Measurements from ENCODE around the gene GNAI2. TPM values are rescaled to one million over a fixed set of nuclear protein-coding genes. Genes with fewer than 3 reads are reported as not detected.

The GNAI2 gene
- polyA plus RNA-seq, 1 of the 3 experiments (the other 2 are of a cell fraction) = 649 TPM

GRCh38 chr3:50219285-50219684 lies 16.7 kb upstream of the GNAI2 start:
- Histone ChIP-seq H3K4me2 (no peak overlapping the region), H3K27me3 (ENCODE audit: insufficient read depth) (peaks cover 6% of the 10 kb centered on the region; the same call in 1 of the 2 replicates), H4K20me1 (ENCODE audit: insufficient read depth) (no peaks in the 10 kb centered on the region), H3K9ac (no peak overlapping the region), H3F3A (replicated peaks; ENCODE audit: insufficient read depth) (no peaks in the 10 kb centered on the region), H3K4me3 (ENCODE audit: low read depth in 2 of 2, low read length in 1 of 2) (no peak overlapping the region), H2AFZ (ENCODE audit: low read depth) (no peak overlapping the region), H3K9me3 (no peaks in the 10 kb centered on the region), H3K27ac (ENCODE audit: low read depth in 2 of 2, low read length in 1 of 2) (no peak overlapping the region), H3K4me1 (ENCODE audit: control insufficient read depth in 1 of 2, insufficient read depth in 2 of 2, low read depth in 1 of 2, low read length in 1 of 2) (no peaks in the 10 kb centered on the region; a peak in 1 of 4 replicates), H3K36me3 (replicated peaks in 1 of 2; ENCODE audit: control insufficient read depth in 1 of 2, insufficient read depth in 2 of 2, low read length in 1 of 2) (no peaks in the 10 kb centered on the region), H3K9me2 (no peaks in the 10 kb centered on the region), H3K79me2 (ENCODE audit: insufficient read depth) (no peaks in the 10 kb centered on the region)
- 91% methylated on average over 5 of the region's 5 CpGs for WGBS (ENCODE audit: low lambda C conversion rate)
- TF ChIP-seq EZH2phosphoT487 (IDR thresholded peaks at IDR 0.05; ENCODE audit: borderline replicate concordance, low read depth) (no peak), TEAD4 (IDR thresholded peaks at IDR 0.05; ENCODE audit: borderline replicate concordance, insufficient read depth) (no peak), FOXM1 (IDR thresholded peaks at IDR 0.05; ENCODE audit: low read depth) (no peak), TAF1 (IDR thresholded peaks at IDR 0.05; ENCODE audit: borderline replicate concordance, low read depth, low read length) (no peak), USF1 (IDR thresholded peaks at IDR 0.05; ENCODE audit: borderline replicate concordance, low read depth) (no peak), NRF1 (IDR thresholded peaks at IDR 0.05; ENCODE audit: low read depth, low read length) (no peak), ZBTB33 (IDR thresholded peaks at IDR 0.05; ENCODE audit: borderline replicate concordance, low read depth) (no peak), RCOR1 (IDR thresholded peaks at IDR 0.05; ENCODE audit: low read length) (no peak), CTCF (IDR thresholded peaks at IDR 0.05) (no peak), FOSL2 (IDR thresholded peaks at IDR 0.05; ENCODE audit: borderline replicate concordance, low read depth) (no peak)
- no peak for DNase-seq
- ChIA-PET POLR2A (no interaction called here), CTCF (interaction anchor here (0.7 to 61.6 kb wide), 7 partner anchors 9 to 95 kb away, joined by 3 to 1375 read pairs (median 4); partner anchors contain the start of genes GNAT1 and SLC38A3)

GRCh38 chr3:50220109-50220508 lies 15.9 kb upstream of the GNAI2 start:
- Histone ChIP-seq H3K9me3 (no peaks in the 10 kb centered on the region), H3K36me3 (replicated peaks in 1 of 2; ENCODE audit: control insufficient read depth in 1 of 2, insufficient read depth in 2 of 2, low read length in 1 of 2) (no peaks in the 10 kb centered on the region), H4K20me1 (ENCODE audit: insufficient read depth) (no peaks in the 10 kb centered on the region), H2AFZ (ENCODE audit: low read depth) (no peak overlapping the region), H3K9me2 (no peaks in the 10 kb centered on the region), H3K4me1 (ENCODE audit: control insufficient read depth in 1 of 2, insufficient read depth in 2 of 2, low read depth in 1 of 2, low read length in 1 of 2) (no peaks in the 10 kb centered on the region; a peak in 1 of 4 replicates), H3K9ac (no peak overlapping the region), H3K4me2 (no peak overlapping the region), H3K27ac (ENCODE audit: low read depth in 2 of 2, low read length in 1 of 2) (no peak overlapping the region), H3F3A (replicated peaks; ENCODE audit: insufficient read depth) (no peaks in the 10 kb centered on the region), H3K27me3 (ENCODE audit: insufficient read depth) (peaks cover 7% of the 10 kb centered on the region; the same call in 1 of the 2 replicates), H3K79me2 (ENCODE audit: insufficient read depth) (no peaks in the 10 kb centered on the region), H3K4me3 (ENCODE audit: low read depth in 2 of 2, low read length in 1 of 2) (no peak overlapping the region)
- TF ChIP-seq GATA2 (CRISPR knock-in tag; IDR thresholded peaks at IDR 0.05) (no peak), RCOR1 (IDR thresholded peaks at IDR 0.05; ENCODE audit: low read length) (no peak), TCF12 (IDR thresholded peaks at IDR 0.05) (no peak), GABPA (IDR thresholded peaks at IDR 0.05; ENCODE audit: low read depth) (no peak)
- DNase-seq = no peak
- ChIA-PET CTCF (interaction anchor here (0.7 to 61.6 kb wide), 12 partner anchors 10 to 98 kb away, joined by 3 to 1375 read pairs (median 4); partner anchors contain the start of genes GNAT1 and SLC38A3), POLR2A (no interaction called here)
- 100% methylated on average over 1 of the region's 6 CpGs for WGBS (ENCODE audit: low lambda C conversion rate)
